ENCODE measurements around the gene WHAMM. TPM values are rescaled to one million over a fixed set of nuclear protein-coding genes. Genes with fewer than 3 reads are reported as not detected.

Gene WHAMM
- total RNA-seq, 1 donor from 2014 or later, result 6.7 TPM

GRCh38 chr15:82838096-82838735 is 28.8 kb downstream of the WHAMM start:
- Mint-ChIP-seq H3K36me3 (ENCODE audit: low read depth) (peaks cover 52% of the 10 kb centered on the region), H3K27ac (no peak overlapping the region), H3K4me3 (no peak overlapping the region), H3K27me3 (peaks cover 2% of the 10 kb centered on the region), H3K9me3 (no peaks in the 10 kb centered on the region), H3K4me1 (peaks cover 4% of the 10 kb centered on the region)
- peak; percentile 50 for DNase-seq
- intact Hi-C loops (cut with micrococcal nuclease), result no loop called here

DNA sequence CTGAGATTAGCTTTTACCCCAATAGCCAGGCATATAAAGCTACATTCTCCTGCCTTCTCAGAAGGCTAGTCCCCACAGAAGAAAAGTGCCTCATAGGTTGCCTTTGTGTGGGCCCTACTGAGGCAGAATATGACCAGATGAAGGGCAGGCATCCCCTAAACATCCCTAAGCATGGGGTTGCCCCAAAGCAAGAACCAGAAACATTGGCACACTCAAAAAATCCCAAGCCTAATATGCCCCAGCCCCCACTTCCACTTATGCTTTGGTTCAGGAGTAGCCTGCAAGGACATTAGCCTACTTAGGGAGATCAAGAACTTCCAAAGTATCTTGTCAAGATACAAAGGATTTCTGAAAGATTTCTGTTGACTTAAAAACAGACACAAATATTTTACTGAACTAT is 29.7 kb downstream of the WHAMM start:
- Mint-ChIP-seq H3K4me3 (no peak overlapping the region), H3K9me3 (no peaks in the 10 kb centered on the region), H3K27ac (no peak overlapping the region), H3K36me3 (ENCODE audit: low read depth) (peaks cover 44% of the 10 kb centered on the region), H3K4me1 (peaks cover 2% of the 10 kb centered on the region), H3K27me3 (peaks cover 5% of the 10 kb centered on the region)
- intact Hi-C loops (cut with micrococcal nuclease), result no loop called here
- peak; percentile 33 for DNase-seq

- intact Hi-C loops (cut with micrococcal nuclease), result no loop called here
- DNase-seq, result no peak
- peaks cover 11% of the 10 kb centered on the region for H3K27me3 Mint-ChIP-seq
- no peak overlapping the region for H3K27ac Mint-ChIP-seq
- peaks cover 39% of the 10 kb centered on the region for H3K36me3 Mint-ChIP-seq (ENCODE audit: low read depth)
- peaks cover 6% of the 10 kb centered on the region for H3K4me1 Mint-ChIP-seq
- no peaks in the 10 kb centered on the region for H3K9me3 Mint-ChIP-seq
- H3K4me3 Mint-ChIP-seq, result no peak overlapping the region
These were observed 30.7 kb downstream of the WHAMM start for GRCh38 chr15:82840166-82840565.

DNA sequence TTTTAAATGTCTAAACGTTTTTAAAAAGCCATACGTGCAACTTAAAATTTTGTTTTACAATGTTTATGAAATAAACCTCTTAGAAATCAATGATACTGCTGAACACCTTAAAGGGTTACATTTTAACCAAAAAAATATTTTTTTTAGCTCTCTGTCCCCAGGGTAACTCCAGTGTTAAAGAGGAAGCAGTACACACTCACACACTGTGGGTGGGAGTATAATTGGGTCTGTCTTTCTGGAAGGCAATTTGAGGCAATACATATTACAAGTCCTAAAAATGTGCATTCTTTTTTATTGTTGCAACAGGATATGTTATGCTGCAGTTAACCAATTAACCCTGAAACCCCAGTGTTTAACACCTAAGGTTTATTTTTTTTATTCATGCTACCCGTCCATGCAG is 34.1 kb downstream of the WHAMM start:
- Mint-ChIP-seq H3K36me3 (ENCODE audit: low read depth) (peaks cover 9% of the 10 kb centered on the region), H3K27me3 (peaks cover 17% of the 10 kb centered on the region), H3K27ac (no peak overlapping the region), H3K9me3 (no peaks in the 10 kb centered on the region), H3K4me1 (peaks cover 7% of the 10 kb centered on the region), H3K4me3 (no peak overlapping the region)
- intact Hi-C loops (cut with micrococcal nuclease), result no loop called here
- no peak for DNase-seq

DNA sequence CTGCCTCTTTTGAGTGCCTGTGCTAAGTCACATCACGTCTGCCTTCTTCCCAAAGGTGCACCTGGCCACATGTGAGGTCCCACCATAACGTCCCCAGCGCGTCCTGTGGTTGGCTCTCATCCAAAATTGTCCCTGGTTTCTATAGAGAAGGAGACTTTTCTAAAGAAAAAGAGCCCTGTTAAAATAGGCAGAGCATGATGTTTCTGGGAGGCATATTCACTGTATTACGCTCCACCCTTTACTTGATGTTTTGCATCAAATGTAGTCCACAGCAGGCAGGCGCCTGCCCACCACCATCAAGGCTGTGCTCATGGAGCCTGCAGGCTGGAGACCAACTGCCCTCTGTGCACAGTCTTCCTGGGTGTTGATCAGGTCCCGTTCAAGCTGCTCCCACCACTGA is 36.3 kb downstream of the WHAMM start:
- no peak overlapping the region for H3K27ac Mint-ChIP-seq
- peaks cover 15% of the 10 kb centered on the region for H3K27me3 Mint-ChIP-seq
- peaks cover 14% of the 10 kb centered on the region for H3K4me1 Mint-ChIP-seq
- no peaks in the 10 kb centered on the region for H3K9me3 Mint-ChIP-seq
- DNase-seq, result peak; percentile 44
- peaks cover 7% of the 10 kb centered on the region for H3K36me3 Mint-ChIP-seq (ENCODE audit: low read depth)
- H3K4me3 Mint-ChIP-seq, result no peak overlapping the region
- intact Hi-C loops (cut with micrococcal nuclease), result loop anchor here (5.0 kb wide), 1 partner anchor 142 kb away; the partner anchor contains the start of gene RAMAC

- H3K36me3 Mint-ChIP-seq (ENCODE audit: low read depth), result peaks cover 7% of the 10 kb centered on the region
- no peak overlapping the region for H3K4me3 Mint-ChIP-seq
- intact Hi-C loops (cut with micrococcal nuclease), result loop anchor here (5.0 kb wide), 1 partner anchor 141 kb away; the partner anchor contains the start of gene RAMAC
- H3K9me3 Mint-ChIP-seq, result no peaks in the 10 kb centered on the region
- H3K27ac Mint-ChIP-seq, result no peak overlapping the region
- H3K27me3 Mint-ChIP-seq, result peaks cover 15% of the 10 kb centered on the region
- no peak for DNase-seq
- H3K4me1 Mint-ChIP-seq, result peaks cover 14% of the 10 kb centered on the region
These were observed 37.2 kb downstream of the WHAMM start for GRCh38 chr15:82846621-82847020.

DNA sequence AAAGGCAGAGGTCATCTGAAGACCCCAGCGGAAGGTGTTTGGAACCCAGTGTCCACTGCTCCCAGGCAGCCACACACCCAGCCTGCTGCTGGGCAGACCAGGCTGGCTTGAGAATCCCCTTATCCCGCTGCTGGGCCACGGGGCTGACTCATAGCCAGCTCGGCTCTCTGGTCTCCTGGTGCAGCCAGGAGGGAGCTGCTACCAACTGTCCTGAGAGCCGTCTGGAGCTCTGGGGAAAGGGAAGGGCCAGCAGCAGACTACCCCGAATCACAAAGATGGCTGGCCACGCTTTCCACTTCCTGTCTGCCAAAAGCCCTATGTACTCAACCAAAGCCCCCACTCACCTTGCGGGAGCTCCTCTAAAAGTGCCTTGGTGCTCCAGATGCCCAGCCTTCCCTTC is 38.3 kb downstream of the WHAMM start:
- Mint-ChIP-seq H3K27me3 (peaks cover 15% of the 10 kb centered on the region), H3K9me3 (no peaks in the 10 kb centered on the region), H3K36me3 (ENCODE audit: low read depth) (peaks cover 8% of the 10 kb centered on the region), H3K4me3 (no peak overlapping the region), H3K4me1 (peaks cover 14% of the 10 kb centered on the region), H3K27ac (no peak overlapping the region)
- intact Hi-C loops (cut with micrococcal nuclease), result loop anchor here (5.0 kb wide), 1 partner anchor 140 kb away; the partner anchor contains the start of gene RAMAC
- no peak for DNase-seq

DNA sequence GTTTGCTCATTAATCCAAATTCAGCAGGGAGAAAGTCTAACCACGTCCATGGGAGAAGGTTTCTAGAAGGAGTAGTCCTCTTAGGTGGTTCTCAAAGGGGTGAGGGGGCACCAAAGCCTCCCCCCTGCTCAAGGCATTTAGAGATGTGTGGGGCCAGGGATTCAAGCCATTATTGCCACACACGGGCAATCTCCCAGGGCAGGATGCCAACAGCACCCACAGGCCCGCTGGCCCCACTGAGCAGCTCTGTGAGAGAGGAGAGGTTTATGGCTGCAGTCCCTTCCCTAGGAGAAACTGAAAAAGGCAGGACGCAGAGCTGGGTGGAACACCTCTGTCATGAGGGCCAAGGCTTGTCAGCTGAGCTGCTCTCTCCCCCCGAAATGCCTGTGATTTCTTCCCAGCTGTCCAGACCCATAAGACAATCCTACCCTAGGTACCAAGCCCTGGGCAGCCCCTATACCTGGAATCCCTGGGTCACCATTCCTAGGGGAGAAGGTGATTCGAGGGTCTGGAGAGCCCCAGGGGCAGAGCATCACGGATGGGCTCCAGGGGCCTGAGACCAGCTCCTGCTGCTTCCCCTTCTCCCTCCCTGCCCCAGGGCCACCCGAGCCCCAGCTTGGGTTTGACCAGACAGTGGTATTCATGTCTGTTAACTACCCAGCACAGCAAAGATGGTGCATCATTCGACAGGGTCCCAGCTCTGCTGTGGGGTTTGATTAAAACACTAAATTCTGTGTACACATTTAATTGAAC is 39.0 kb downstream of the WHAMM start:
- Mint-ChIP-seq H3K4me1 (peaks cover 14% of the 10 kb centered on the region), H3K4me3 (no peak overlapping the region), H3K36me3 (ENCODE audit: low read depth) (peaks cover 6% of the 10 kb centered on the region), H3K9me3 (no peaks in the 10 kb centered on the region), H3K27me3 (peaks cover 15% of the 10 kb centered on the region), H3K27ac (no peak overlapping the region)
- intact Hi-C loops (cut with micrococcal nuclease), result loop anchor here (5.0 kb wide), 1 partner anchor 139 kb away; the partner anchor contains the start of gene RAMAC
- no peak for DNase-seq

- Mint-ChIP-seq H3K4me1 (peaks cover 11% of the 10 kb centered on the region), H3K9me3 (no peaks in the 10 kb centered on the region), H3K4me3 (no peak overlapping the region), H3K27ac (no peak overlapping the region), H3K27me3 (peaks cover 9% of the 10 kb centered on the region), H3K36me3 (ENCODE audit: low read depth) (peaks cover 4% of the 10 kb centered on the region)
- DNase-seq, result peak; percentile 88
- intact Hi-C loops (cut with micrococcal nuclease), result loop anchor here (1.0 to 5.0 kb wide), 2 partner anchors 137 to 150 kb away; partner anchors contain the start of gene RAMAC
These were observed 40.4 kb downstream of the WHAMM start for GRCh38 chr15:82849556-82850512.

- no peak overlapping the region for H3K4me3 Mint-ChIP-seq
- no peak for DNase-seq
- peaks cover 4% of the 10 kb centered on the region for H3K36me3 Mint-ChIP-seq (ENCODE audit: low read depth)
- intact Hi-C loops (cut with micrococcal nuclease), result no loop called here
- H3K9me3 Mint-ChIP-seq, result no peaks in the 10 kb centered on the region
- peaks cover 9% of the 10 kb centered on the region for H3K4me1 Mint-ChIP-seq
- no peak overlapping the region for H3K27ac Mint-ChIP-seq
- H3K27me3 Mint-ChIP-seq, result peaks cover 5% of the 10 kb centered on the region
These were observed 41.3 kb downstream of the WHAMM start for GRCh38 chr15:82850731-82851130.

DNA sequence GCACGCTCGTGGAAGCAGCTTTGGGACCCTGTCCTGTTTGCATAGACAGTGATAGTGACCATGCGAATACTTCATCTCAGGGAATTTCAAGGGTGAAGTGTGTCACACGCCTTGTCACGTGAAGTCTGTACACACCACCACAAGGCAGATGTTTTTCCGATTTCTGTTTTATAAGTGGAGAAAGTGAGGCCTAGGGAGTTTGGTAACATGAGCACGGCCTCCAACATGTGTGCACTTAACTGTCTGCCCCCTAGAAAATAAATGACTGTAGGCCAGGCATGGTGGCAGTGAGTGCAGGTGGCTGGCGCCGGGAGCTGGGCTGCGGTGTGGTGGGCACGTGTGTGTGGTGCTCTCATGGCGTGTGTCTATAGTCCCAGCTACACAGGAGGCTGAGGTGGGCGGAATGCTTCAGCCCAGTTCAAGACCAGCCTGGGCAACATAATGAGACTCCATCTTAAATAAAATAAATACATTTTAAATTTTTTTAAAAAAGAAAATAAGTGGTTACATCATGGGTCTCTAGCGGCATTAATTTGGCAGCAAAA is 42.0 kb downstream of the WHAMM start:
- peaks cover 3% of the 10 kb centered on the region for H3K27me3 Mint-ChIP-seq
- H3K27ac Mint-ChIP-seq, result no peak overlapping the region
- no peak overlapping the region for H3K4me3 Mint-ChIP-seq
- no peak for DNase-seq
- intact Hi-C loops (cut with micrococcal nuclease), result no loop called here
- H3K36me3 Mint-ChIP-seq (ENCODE audit: low read depth), result peaks cover 4% of the 10 kb centered on the region
- no peaks in the 10 kb centered on the region for H3K9me3 Mint-ChIP-seq
- H3K4me1 Mint-ChIP-seq, result peaks cover 14% of the 10 kb centered on the region

DNA sequence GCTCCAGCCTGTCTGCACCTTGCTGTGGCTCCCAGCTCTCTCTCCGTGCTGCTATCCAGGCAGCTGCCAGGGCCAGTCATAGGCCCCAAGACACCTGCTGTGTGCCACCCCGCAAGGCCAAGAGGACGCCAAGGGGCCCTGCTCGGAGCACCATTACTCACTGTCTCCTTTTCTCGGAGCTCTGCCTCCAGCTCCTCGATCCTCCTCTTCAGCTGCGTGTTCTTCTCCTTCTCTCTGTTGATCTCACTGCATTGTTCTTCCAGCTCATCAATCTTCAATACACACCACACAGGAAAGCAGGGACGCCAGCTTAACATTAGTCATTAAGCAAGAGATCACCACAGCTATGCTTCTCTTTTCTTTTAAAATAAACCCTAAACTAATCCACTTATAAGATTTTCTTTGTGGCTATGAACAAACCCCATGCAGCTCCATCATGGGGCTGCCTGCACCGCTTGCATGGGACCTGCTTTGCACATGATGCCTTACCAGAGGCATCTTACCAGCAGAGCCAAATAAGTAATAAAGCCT is 42.6 kb downstream of the WHAMM start:
- H3K27me3 Mint-ChIP-seq, result no peaks in the 10 kb centered on the region
- H3K27ac Mint-ChIP-seq, result no peak overlapping the region
- H3K9me3 Mint-ChIP-seq, result no peaks in the 10 kb centered on the region
- no peak for DNase-seq
- peaks cover 4% of the 10 kb centered on the region for H3K36me3 Mint-ChIP-seq (ENCODE audit: low read depth)
- H3K4me3 Mint-ChIP-seq, result no peak overlapping the region
- intact Hi-C loops (cut with micrococcal nuclease), result no loop called here
- H3K4me1 Mint-ChIP-seq, result peaks cover 12% of the 10 kb centered on the region

- Mint-ChIP-seq H3K4me1 (peaks cover 12% of the 10 kb centered on the region), H3K27me3 (no peaks in the 10 kb centered on the region), H3K36me3 (ENCODE audit: low read depth) (peaks cover 4% of the 10 kb centered on the region), H3K27ac (no peak overlapping the region), H3K9me3 (no peaks in the 10 kb centered on the region), H3K4me3 (no peak overlapping the region)
- DNase-seq, result no peak
- intact Hi-C loops (cut with micrococcal nuclease), result no loop called here
These were observed 43.6 kb downstream of the WHAMM start for GRCh38 chr15:82852941-82853561.
